ENCODE measurements around the gene OAT.

The OAT gene

DNA sequence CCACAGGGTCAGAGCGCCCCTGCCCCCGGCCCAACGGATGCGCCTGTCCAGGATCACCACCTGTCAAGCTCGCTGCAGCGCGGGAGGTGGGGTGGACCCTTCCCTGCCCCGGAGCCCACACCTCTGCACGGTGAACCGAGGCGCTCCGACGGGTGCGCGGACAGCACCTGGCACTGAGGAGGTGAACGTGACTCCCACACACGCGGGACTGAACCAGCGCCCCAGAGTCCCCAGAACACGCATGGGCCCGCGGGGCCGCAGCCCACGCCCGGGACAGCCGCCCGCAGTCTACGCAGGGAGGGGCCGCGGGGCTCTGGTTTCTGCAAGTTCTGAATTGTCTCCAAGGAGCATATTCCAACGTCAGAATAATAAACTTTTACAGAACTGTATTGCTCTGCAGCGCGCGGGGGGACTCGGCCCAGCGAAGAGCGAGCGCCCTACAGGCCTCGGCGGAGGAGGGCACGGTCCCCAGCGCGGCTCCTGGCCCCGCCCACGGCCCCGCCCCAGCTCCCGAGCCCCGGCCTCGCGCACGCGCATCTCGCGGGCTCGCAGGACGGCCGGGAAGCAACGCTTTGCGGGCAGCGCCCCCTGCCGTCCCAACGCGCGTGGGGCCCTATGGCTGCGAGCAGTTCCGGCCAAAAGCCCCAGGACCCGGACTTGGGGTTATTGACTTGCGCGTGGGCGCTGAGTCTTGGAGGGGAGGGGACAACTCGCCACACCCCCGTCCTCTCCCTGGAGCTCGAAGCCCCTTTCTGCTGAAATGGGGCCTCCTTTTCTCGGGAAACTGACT is 29.7 kb downstream of the OAT start:
- Histone ChIP-seq H3K4me3 (peak overlapping the region; percentile 70), H3K27ac (peak overlapping the region in 1 of 2 donors; percentile 25)
- TF ChIP-seq, protein P1, sequence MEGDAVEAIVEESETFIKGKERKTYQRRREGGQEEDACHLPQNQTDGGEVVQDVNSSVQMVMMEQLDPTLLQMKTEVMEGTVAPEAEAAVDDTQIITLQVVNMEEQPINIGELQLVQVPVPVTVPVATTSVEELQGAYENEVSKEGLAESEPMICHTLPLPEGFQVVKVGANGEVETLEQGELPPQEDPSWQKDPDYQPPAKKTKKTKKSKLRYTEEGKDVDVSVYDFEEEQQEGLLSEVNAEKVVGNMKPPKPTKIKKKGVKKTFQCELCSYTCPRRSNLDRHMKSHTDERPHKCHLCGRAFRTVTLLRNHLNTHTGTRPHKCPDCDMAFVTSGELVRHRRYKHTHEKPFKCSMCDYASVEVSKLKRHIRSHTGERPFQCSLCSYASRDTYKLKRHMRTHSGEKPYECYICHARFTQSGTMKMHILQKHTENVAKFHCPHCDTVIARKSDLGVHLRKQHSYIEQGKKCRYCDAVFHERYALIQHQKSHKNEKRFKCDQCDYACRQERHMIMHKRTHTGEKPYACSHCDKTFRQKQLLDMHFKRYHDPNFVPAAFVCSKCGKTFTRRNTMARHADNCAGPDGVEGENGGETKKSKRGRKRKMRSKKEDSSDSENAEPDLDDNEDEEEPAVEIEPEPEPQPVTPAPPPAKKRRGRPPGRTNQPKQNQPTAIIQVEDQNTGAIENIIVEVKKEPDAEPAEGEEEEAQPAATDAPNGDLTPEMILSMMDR (IDR thresholded peaks at IDR 0.05), result peak; percentile 97
- peak; percentile 88 for DNase-seq (ENCODE audit: low spot score)

DNA sequence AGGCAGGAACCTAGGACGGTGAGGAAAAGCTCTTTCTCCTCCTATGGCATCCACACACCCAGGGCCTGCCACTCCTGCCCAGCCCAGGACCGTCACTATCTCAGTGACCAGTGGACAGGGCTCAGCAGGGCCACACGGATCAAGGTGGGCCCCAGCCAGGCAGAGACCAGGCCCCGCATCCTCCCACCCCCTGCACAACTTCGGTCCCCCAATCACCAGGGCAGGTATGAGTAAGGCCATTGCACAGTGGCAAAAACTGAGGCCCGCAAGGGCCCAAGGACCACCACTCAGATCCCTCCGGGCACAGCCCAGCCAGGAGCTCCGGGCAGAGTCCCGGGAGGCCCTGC is 30.3 kb downstream of the OAT start:
- Histone ChIP-seq H3K4me3 (peak overlapping the region; percentile 70), H3K27ac (no peak overlapping the region)
- TF ChIP-seq, protein P1 (IDR thresholded peaks at IDR 0.05), result no peak
- peak; percentile 73 for DNase-seq (ENCODE audit: low spot score)

DNA sequence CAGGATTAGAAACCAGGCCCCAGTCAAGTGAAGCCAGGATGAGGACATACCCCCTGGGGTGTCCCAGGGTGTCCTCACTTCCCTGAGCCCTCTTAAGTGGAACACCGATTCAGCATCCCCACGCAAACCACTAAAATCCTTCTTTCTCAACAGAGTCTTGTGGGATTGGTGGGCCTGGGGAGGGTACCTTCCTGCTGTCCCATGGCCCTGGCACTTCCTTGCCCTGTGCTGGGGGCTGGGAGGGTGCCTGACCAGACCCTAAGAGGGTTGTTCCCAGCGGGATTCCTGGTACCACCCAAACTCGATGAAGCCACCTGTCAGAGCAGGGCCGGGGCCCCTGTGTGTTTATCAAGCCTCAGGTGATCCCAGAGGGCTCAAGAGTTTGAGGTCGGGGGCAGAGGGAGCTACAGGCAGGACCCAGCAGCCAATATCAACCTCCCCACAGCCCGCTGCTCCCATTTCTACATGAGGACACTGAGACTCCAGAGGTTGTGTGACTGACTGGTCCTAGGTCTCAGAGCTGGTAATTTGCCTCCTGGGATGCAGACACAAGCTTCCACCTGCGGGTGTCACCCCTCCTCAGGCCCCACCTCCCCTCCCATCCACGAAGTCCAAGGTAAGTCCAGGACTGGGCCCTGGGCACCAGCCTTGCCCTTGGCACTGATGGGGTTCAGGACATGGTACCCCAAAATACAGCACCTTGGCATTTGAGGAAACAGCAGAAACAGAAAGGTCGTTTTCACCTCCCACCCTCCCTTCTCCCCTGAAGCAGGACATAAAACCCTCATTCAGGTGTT is 31.4 kb downstream of the OAT start:
- TF ChIP-seq, protein P1 (IDR thresholded peaks at IDR 0.05), result no peak
- peak; percentile 64 for DNase-seq (ENCODE audit: low spot score)
- no peak overlapping the region for H3K27ac ChIP-seq
- H3K4me3 ChIP-seq, result no peak overlapping the region

DNA sequence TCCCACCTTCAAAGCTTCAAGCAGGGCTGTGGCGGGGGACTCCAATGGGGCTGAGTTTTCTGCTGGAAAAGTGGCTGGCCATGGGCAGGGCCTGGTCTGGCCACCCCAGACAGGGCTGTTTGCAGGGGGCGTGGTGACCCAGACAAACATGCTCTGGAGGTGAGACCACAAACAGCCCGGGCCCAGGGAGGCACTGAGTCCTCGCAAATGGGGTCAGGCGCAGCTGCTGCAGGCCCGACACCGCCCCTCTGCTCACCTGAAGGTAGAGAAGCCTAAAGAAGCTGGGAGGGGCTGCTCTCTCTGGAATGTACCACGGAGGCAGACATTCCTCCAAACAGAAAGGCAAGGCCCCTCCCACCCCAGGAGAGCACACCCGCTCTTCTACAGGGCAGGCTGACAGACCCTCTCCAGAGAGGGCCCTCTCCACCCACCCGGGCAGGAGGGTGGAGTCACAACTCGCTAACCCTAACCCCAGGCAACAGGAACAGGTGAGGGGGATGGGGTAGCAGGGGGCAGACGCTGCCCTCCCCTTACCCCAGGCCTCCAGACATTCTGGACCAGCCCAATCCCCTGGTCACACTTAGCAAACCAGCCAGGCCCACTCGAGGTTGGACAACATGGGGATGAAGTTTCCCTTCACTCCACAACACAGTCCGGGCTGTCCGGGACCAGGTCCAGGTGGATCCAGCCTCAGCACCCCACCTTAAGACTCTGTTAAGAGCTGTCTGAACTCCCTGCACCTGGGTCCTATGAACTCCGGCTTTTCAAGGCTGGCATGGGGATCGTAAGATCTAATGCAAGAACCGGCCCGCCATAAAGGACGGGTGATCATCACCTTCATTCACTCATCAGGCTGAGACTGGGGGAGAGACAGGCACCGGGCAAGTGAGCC is 32.3 kb downstream of the OAT start:
- Histone ChIP-seq H3K4me3 (no peak overlapping the region), H3K27ac (no peak overlapping the region)
- DNase-seq (ENCODE audit: low spot score), result peak; percentile 69
- TF ChIP-seq, protein P1 (IDR thresholded peaks at IDR 0.05), result no peak

DNA sequence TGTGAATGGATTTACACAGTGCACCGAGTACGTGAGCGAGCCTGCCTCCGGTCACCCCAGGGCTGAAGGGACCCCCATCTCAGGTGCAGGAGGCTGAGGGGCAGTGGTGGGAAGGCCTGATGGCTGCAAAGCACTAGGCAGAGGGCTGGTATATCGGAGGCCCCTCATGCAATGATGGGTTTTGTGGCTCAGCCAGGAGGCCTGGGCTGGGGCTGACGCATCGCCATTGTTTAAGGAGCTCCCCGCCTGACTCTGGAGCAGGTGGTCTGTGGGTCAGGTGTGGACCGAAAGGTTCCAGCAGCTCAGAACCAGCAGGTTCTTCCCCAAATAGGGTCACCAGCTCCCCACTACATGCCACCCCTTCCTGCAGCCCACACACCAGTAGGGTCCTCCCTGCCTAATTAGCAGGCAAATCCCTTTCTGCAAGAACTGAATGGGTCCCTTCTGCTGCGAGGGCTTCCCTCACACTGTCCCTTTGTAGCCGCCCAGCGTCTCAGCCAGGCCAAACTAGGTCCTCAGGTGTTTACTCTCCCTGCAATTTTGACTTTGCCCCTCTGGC is 33.0 kb downstream of the OAT start:
- peak; percentile 35 for DNase-seq (ENCODE audit: low spot score)

DNA sequence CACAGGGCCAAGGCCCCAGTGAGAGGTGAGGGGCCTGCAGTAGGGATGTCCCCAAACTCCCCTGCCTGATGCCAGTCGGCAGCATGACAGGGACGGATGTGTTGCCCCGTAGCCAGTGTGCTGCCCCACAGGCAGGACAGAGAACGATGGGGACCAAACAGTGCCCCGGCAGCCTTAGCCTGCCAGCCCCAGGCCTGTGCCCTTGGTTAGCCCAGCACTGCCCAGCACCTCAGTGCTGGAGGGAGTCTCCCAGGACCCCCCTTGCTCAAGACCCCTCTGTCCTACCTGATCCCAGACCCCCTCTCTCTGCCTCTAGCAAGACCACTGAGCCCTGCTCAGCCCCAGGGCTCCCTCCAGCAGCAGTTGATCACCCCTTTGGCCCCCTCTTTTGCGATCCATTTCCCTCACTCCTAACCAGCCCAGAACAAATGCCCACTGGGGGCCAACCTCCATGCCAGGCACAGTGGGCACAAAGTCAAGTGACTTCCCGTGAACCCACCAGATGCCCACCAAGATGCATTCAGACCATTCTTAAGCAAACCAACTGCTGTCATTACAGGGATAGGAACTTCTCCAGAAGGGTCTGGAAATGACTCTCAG is 34.0 kb downstream of the OAT start:
- TF ChIP-seq, protein P1 (IDR thresholded peaks at IDR 0.05), result no peak
- no peak overlapping the region for H3K27ac ChIP-seq
- no peak for DNase-seq (ENCODE audit: low spot score)
- no peak overlapping the region for H3K4me3 ChIP-seq

More for the DNA sequence above, 33.0 kb downstream of the OAT start:
- TF ChIP-seq, protein P1 (IDR thresholded peaks at IDR 0.05), result no peak
- no peak overlapping the region for H3K27ac ChIP-seq
- H3K4me3 ChIP-seq, result no peak overlapping the region
